Stomach (tissue), 9 donors: ENCODE results near the gene GLOD5. TPM values are rescaled to one million over a fixed set of nuclear protein-coding genes. Genes with fewer than 3 reads are reported as not detected.

Experiments used
- DNase-seq, 2 donors: peaks; one replicate each; pipeline versions ENCODE4 v3.0.0 to v3.0.0-alpha.2; 2013 to 2019
- H3K27ac ChIP-seq, 5 donors: fragments of 200-600 bp in 4 of 5; sonication (generic) in 4 of 5; one replicate each; pipeline ENCODE4 v1.5.1; 2013 to 2019; ENCODE audit warnings: mild to moderate bottlenecking in 1 of 5, moderate library complexity in 1 of 5
- H3K27me3 ChIP-seq, 3 donors: fragments of 200-600 bp; sonication (generic); one replicate each; pipeline ENCODE4 v1.5.1; 2017 to 2019; ENCODE audit warnings: mixed run types in 1 of 3
- H3K36me3 ChIP-seq, 4 donors: fragments of 200-600 bp; sonication (generic); 1 replicate in 3 of 4; 2 replicates in 1 of 4; pipeline ENCODE4 v1.5.1; 2016 to 2019
- H3K4me1 ChIP-seq, 4 donors: fragments of 200-600 bp; sonication (generic); one replicate each; pipeline ENCODE4 v1.5.1; 2016 to 2019
- H3K4me3 ChIP-seq, 4 donors: fragments of 200-600 bp; sonication (generic) in 3 of 4; one replicate each; pipeline ENCODE4 v1.5.1; 2016 to 2019; ENCODE audit warnings: mild to moderate bottlenecking in 1 of 4
- H3K9me3 ChIP-seq, 4 donors: fragments of 200-600 bp; sonication (generic); one replicate each; pipeline ENCODE4 v1.5.1; 2016 to 2019
- CTCF ChIP-seq, 7 experiments: fragments of 450-650 bp in 4 of 7; fragments of 200-600 bp in 3 of 7; sonication (generic) in 3 of 7; IDR thresholded peaks; one replicate each; pipeline ENCODE4 v1.5.1; 2016 to 2019; ENCODE audit warnings: antibody characterized with exemption in 7 of 7, control low read depth in 2 of 7, mild to moderate bottlenecking in 1 of 7
- EP300 ChIP-seq: sonication (generic); formaldehyde crosslinking; IDR thresholded peaks from one replicate; pipeline ENCODE4 v1.6.1; 2017; ENCODE audit warnings: antibody characterized with exemption
- POLR2A ChIP-seq, 4 donors: fragments of 450-650 bp; IDR thresholded peaks; one replicate each; pipeline ENCODE4 v1.6.1; 2016; ENCODE audit warnings: antibody characterized with exemption in 4 of 4, control low read depth in 2 of 4, mild to moderate bottlenecking in 1 of 4, moderate library complexity in 1 of 4
- POLR2AphosphoS5 ChIP-seq, 3 donors: sonication (generic); formaldehyde crosslinking; IDR thresholded peaks; one replicate each; pipeline ENCODE4 v1.6.1; 2016; ENCODE audit warnings: antibody characterized with exemption in 3 of 3
- WGBS, 5 donors: extraction: QIAGEN DNeasy Blood & Tissue Kit in 3 of 5; methylation state at CpG; one replicate each; pipeline versions ENCODE4 v1.1.5 to v1.1.7; 2013 to 2018; 5-methylcytosine and 5-hydroxymethylcytosine counted together
- intact Hi-C: fragments of 100-400 bp; cut with DNase I; formaldehyde crosslinking; loops from one replicate; pipeline ENCODE4 v1.15.1; 2023; ENCODE audit warnings: low total_unique reads
- polyA plus RNA-seq, 3 donors: library from polyadenylated mRNA; stranded (reverse); fragments of 200-250 nt; gene quantifications; one replicate each; pipeline ENCODE4 v1.2.3, GENCODE V29; 2013
- total RNA-seq, 5 donors: library from RNA; depleted of rRNA; stranded (reverse); fragments of >200 nt; gene quantifications; one replicate each; pipeline versions ENCODE4 v1.1.0 to v1.2.3, GENCODE V29; 2014 to 2016
- donor health status: healthy with polysubstance abuse.
- donor health status: Bipolar disorder and iron deficiency.
- donor health status: healthy.

The GLOD5 gene
- total and polyA plus RNA-seq, 8 donors: 1.7 to 2.1 (median 1.7) TPM; not detected in 5

GRCh38 chrX:48800574-48801279 is 39.2 kb downstream of the GLOD5 start:
- DNase-seq: peak in 1 of 2 donors; percentile 30
- intact Hi-C loops: no loop called here

GRCh38 chrX:48801280-48802088 is 39.9 kb downstream of the GLOD5 start, which contains the start of gene HDAC6:
Gene HDAC6 (plus strand): TSS chrX:48802067. CDS start chrX:48802693, 626 bp downstream.
- TF ChIP-seq POLR2A (IDR thresholded peaks at IDR 0.05) (no peak), POLR2AphosphoS5 (IDR thresholded peaks at IDR 0.05) (peak in 2 of 3 donors; percentile 50 to 67), EP300 (no peak), CTCF (IDR thresholded peaks at IDR 0.05) (peak in 1 of 7 experiments; percentile 8)

More at GRCh38 chrX:48800574-48801279, 39.2 kb downstream of the GLOD5 start:
- no peak for TF ChIP-seq POLR2AphosphoS5 (IDR thresholded peaks at IDR 0.05)
- TF ChIP-seq POLR2A (IDR thresholded peaks at IDR 0.05): no peak
- TF ChIP-seq CTCF (IDR thresholded peaks at IDR 0.05): no peak
- no peak for TF ChIP-seq EP300
- peak overlapping the region; percentile 89 to 95 (median 93) for H3K27ac ChIP-seq
- H3K27me3 ChIP-seq: peaks cover 0 to 5% (median 0%) of the 10 kb centered on the region in 3 donors
- H3K9me3 ChIP-seq: peaks cover 0 to 4% (median 0%) of the 10 kb centered on the region in 4 donors
- 20 to 51% (median 25%) methylated on average over 14 to 17 of the region's 17 CpGs for WGBS, 5 donors
- H3K36me3 ChIP-seq: peaks cover 0 to 14% (median 10%) of the 10 kb centered on the region in 4 donors
- H3K4me1 ChIP-seq: peaks cover 0 to 15% (median 4%) of the 10 kb centered on the region in 4 donors
- peak overlapping the region; percentile 46 to 61 (median 53) for H3K4me3 ChIP-seq

GRCh38 chrX:48802089-48802904 is 40.8 kb downstream of the GLOD5 start:
- TF ChIP-seq POLR2AphosphoS5 (IDR thresholded peaks at IDR 0.05): peak in 2 of 3 donors; percentile 1 to 61
- TF ChIP-seq EP300: no peak
- no peak for TF ChIP-seq CTCF (IDR thresholded peaks at IDR 0.05)
- TF ChIP-seq POLR2A (IDR thresholded peaks at IDR 0.05): peak in 2 of 4 donors; percentile 65 to 82
- Histone ChIP-seq H3K9me3 (peaks cover 0 to 4% (median 0%) of the 10 kb centered on the region in 4 donors), H3K27ac (peak overlapping the region; percentile 88 to 97 (median 95)), H3K27me3 (peaks cover 0 to 1% (median 0%) of the 10 kb centered on the region in 3 donors), H3K36me3 (peaks cover 0 to 18% (median 15%) of the 10 kb centered on the region in 4 donors), H3K4me1 (peaks cover 0 to 15% (median 4%) of the 10 kb centered on the region in 4 donors), H3K4me3 (peak overlapping the region; percentile 42 to 54 (median 44))
- DNase-seq: peak; percentile 86 to 94
- WGBS, 5 donors: 3 to 37% (median 10%) methylated on average over 33 to 40 of the region's 40 CpGs
- intact Hi-C loops: no loop called here

More at GRCh38 chrX:48801280-48802088, 39.9 kb downstream of the GLOD5 start, which contains the start of gene HDAC6:
- Histone ChIP-seq H3K9me3 (peaks cover 0 to 4% (median 0%) of the 10 kb centered on the region in 4 donors), H3K36me3 (peaks cover 0 to 14% (median 13%) of the 10 kb centered on the region in 4 donors), H3K27ac (peak within 1 kb of the TSS; percentile 89 to 97 (median 95)), H3K27me3 (peaks cover 0 to 5% (median 0%) of the 10 kb centered on the region in 3 donors), H3K4me3 (peak within 1 kb of the TSS; percentile 46 to 61 (median 53)), H3K4me1 (peaks cover 0 to 15% (median 4%) of the 10 kb centered on the region in 4 donors)
- intact Hi-C loops: no loop called here
- DNase-seq: peak; percentile 97 to 99
- 0 to 46% (median 9%) methylated on average over 33 to 88 of the region's 89 CpGs for WGBS, 5 donors
